ENCODE measurements around the gene TBCB. TPM values are rescaled to one million over a fixed set of nuclear protein-coding genes. Genes with fewer than 3 reads are reported as not detected.
"Not testable (repeated sequence)": the region's sequence is repeated elsewhere in the genome, so short reads cannot be mapped to it uniquely, and the experiment has no call there.

The TBCB gene, protein sequence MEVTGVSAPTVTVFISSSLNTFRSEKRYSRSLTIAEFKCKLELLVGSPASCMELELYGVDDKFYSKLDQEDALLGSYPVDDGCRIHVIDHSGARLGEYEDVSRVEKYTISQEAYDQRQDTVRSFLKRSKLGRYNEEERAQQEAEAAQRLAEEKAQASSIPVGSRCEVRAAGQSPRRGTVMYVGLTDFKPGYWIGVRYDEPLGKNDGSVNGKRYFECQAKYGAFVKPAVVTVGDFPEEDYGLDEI
- 110 TPM for polyA plus RNA-seq (ENCODE audit: insufficient read length)
- long read RNA-seq, donor 1, transcript TBCB-201 (6 exons, 1,473 nt), result major isoform, 67 of 106 reads
- long read RNA-seq, donor 1, partial matches to known transcripts, result 29 of 106 reads
- long read RNA-seq, donor 1, other reads (novel, unspliced or antisense), result 0 of 106 reads
- long read RNA-seq, donor 2, transcript TBCB-201 (6 exons, 1,473 nt), result major isoform, 65 of 87 reads
- long read RNA-seq, donor 2, transcript TBCB-208 (5 exons, 776 nt), result minor isoform, 5 of 87 reads
- long read RNA-seq, donor 2, partial matches to known transcripts, result 12 of 87 reads
- long read RNA-seq, donor 2, other reads (novel, unspliced or antisense), result 0 of 87 reads
- long read RNA-seq, donor 3, transcript TBCB-201 (6 exons, 1,473 nt), result major isoform, 39 of 50 reads
- long read RNA-seq, donor 3, partial matches to known transcripts, result 6 of 50 reads
- long read RNA-seq, donor 3, other reads (novel, unspliced or antisense), result 0 of 50 reads
- long read RNA-seq, donor 4, transcript TBCB-201 (6 exons, 1,473 nt), result major isoform, 5 of 7 reads
- long read RNA-seq, donor 4, partial matches to known transcripts, result 0 of 7 reads
- long read RNA-seq, donor 4, other reads (novel, unspliced or antisense), result 0 of 7 reads
- long read RNA-seq, donor 5, transcript TBCB-201 (6 exons, 1,473 nt), result major isoform, 117 of 146 reads
- long read RNA-seq, donor 5, partial matches to known transcripts, result 19 of 146 reads
- long read RNA-seq, donor 5, other reads (novel, unspliced or antisense), result 0 of 146 reads
- long read RNA-seq, donor 6, transcript TBCB-208 (5 exons, 776 nt), result minor isoform, 7 of 117 reads
- long read RNA-seq, donor 6, transcript TBCB-201 (6 exons, 1,473 nt), result major isoform, 77 of 117 reads
- long read RNA-seq, donor 6, partial matches to known transcripts, result 28 of 117 reads
- long read RNA-seq, donor 6, other reads (novel, unspliced or antisense), result 0 of 117 reads
- long read RNA-seq, donor 7, transcript TBCB-208 (5 exons, 776 nt), result minor isoform, 10 of 120 reads
- long read RNA-seq, donor 7, transcript TBCB-201 (6 exons, 1,473 nt), result major isoform, 86 of 120 reads
- long read RNA-seq, donor 7, partial matches to known transcripts, result 11 of 120 reads
- long read RNA-seq, donor 7, other reads (novel, unspliced or antisense), result 5 of 120 reads
- long read RNA-seq, donor 8, transcript TBCB-201 (6 exons, 1,473 nt), result major isoform, 26 of 37 reads
- long read RNA-seq, donor 8, partial matches to known transcripts, result 5 of 37 reads
- long read RNA-seq, donor 8, other reads (novel, unspliced or antisense), result 0 of 37 reads

DNA sequence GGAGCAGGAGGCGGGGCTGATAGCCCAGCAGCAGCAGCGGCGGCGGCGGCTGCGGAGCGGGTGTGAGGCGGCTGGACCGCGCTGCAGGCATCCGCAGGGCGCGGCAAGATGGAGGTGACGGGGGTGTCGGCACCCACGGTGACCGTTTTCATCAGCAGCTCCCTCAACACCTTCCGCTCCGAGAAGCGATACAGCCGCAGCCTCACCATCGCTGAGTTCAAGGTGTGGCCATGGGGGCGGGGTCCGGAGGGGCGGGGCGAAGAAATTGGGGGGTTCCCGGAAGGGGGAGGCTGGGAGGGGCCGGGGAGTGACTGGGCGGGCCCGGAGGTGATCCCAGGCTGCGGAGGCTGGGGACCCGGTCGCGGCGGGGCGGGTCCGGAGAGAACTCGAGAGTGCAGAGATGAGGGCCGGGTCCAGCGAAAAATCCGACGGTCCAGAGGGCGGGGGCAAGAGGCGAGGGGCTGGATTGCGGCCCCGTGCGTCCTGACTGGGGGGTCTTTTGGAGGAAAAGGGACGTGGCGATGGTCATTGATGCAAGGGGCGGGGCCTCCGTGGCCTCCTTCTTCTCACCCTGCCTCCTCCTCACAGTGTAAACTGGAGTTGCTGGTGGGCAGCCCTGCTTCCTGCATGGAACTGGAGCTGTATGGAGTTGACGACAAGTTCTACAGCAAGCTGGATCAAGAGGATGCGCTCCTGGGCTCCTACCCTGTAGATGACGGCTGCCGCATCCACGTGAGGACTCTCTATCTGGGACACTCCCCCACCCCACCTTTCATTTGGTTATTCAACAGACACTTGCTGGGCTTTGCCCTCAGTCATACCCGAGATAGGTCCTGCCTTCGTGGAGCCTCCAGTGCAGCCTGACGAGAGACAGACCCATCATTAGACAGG lies at the start of gene TBCB:
TBCB (plus strand) TSS at position 16 of the 891 bp plus-strand sequence; CDS start at position 109, 93 bp downstream.
- no peak for DNase-seq

DNA sequence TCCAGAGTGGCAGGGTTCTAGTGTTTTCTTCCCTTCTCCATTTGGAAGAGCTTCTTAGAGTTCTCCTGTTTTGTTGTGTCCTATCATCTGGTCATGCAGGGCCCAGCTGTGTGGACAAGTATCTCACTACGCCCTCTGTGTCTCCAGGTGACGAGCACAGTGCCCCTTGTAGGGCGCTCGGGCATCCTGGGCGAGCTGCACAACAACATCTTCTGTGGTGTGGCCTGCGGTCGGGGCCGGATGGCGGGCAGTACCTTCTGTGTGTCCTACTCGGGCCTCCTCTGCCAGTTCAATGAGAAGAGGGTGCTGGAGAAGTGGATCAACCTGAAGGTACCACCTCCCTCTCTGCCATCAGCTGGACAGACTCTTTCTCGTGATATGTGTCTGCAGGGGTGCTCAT lies 47.6 kb upstream of the TBCB start:
- DNase-seq, result no peak

DNA sequence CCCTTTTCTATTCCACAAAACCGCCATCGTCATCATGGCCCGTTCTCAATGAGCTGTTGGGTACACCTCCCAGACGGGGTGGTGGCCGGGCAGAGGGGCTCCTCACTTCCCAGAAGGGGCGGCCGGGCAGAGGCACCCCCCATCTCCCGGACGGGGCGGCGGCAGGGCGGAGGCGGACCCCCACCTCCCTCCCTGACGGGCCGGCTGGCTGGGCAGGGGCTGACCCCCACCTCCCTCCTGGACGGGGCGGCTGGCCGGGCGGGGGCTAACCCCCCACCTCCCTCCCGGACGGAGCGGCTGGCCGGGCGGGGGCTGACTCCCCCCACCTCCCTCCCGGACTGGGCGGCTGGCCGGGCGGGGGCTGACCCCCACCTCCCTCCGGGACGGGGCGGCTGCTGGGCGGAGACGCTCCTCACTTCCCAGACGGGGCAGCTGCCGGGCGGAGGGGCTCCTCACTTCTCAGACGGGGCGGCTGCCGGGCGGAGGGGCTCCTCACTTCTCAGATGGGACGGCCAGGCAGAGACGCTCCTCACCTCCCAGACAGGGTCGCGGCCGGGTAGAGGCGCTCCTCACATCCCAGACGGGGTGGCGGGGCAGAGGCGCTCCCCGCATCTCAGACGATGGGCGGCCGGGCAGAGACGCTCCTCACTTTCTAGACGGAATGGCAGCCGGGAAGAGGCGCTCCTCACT lies 46.3 kb upstream of the TBCB start:
- not testable (repeated sequence) for DNase-seq

DNA sequence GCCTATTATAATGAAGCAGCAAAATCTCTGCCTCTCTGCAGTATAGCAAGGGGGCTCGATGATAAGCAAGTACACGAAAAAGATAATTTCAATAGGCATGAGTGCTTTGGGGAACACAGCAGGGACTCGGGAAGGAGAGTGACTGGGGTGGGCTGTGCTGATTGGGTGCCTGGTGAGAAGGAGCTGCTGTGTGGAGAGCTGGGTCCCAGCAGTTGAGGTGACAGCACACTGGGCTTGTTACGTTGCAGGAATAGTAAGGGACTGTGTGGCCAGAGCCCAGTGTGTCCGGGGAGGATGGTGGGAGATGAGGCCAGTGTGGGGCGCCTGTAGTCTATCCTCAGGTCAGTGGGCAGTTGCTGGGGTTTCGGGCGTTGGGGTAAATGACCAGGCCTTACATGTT lies 43.2 kb upstream of the TBCB start:
- DNase-seq, result no peak

DNA sequence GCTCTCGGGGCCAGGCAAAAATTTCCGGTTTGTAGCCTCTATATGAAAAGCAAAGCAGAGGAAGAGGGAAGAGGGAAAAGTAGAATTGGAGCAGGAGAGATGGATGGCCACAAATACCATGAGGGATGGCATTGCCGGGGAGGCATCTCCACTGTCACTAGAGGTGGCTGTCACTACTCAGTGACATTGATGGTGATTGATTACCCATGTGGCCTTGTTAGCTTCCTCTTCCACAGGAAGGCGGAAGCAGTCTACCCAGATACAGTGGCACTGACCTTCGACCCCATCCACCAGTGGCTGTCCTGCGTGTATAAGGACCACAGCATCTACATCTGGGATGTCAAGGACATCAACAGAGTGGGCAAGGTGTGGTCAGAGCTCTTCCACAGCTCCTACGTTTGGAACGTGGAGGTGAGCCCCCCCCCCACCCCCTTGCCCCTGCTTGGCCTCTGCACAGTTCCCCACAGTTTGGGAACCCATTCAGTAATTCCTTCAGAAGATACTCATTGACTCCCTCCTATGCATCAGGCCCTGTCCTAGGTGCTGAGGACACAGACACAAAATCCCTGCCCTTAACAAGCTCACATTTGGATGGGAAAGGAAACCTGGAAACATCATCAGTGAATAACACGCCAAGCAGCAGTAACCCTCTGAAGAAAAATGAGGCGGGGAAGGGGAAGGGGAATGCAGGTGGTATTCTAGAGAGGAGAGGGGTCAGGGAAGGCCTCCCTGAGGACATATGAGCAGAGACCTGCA lies 42.0 kb upstream of the TBCB start:
- DNase-seq, result no peak

DNA sequence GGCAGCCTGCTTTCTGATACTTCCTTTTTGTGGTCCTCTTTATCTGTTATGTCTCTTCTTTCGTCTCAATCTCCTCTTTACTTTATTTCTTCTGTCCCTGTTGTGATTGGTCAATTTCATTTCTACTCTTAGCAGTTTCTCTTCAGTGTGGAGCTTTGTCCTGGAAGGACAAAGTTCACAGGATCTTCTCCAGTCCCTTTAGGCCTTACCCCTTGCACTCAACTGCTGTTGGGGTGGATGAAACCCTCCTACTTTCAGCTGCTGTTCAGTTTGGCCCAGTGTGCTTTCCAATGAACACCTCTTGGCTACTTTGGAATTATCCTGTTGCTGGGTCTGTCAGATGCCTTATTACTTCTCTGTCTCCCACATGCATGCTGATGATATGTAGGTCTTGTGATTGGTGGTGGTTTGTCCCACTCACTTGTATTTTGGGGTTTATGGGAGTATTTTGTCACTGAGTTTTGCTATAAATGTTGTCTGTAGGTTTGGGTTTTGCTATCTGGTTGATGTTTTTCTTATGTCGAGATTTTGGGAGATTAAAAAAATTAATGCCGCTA lies 35.8 kb upstream of the TBCB start:
- DNase-seq, result no peak

DNA sequence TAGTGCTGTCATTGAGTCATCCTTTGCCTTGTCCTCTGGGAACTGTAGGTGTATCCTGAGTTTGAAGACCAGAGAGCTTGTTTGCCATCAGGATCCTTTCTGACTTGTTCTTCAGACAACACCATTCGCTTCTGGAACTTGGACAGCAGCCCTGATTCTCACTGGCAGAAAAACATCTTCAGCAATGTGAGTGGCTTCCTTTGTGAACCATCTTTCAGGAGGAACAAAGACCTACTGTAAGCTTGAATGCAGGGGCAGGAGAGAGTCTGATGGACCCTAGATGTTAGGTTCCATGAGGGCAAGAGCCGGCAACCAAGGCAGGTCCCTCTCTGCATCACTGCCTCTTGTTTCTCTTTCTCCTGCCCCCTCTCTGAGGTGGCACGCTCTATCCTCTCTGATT lies 33.9 kb upstream of the TBCB start:
- no peak for DNase-seq

DNA sequence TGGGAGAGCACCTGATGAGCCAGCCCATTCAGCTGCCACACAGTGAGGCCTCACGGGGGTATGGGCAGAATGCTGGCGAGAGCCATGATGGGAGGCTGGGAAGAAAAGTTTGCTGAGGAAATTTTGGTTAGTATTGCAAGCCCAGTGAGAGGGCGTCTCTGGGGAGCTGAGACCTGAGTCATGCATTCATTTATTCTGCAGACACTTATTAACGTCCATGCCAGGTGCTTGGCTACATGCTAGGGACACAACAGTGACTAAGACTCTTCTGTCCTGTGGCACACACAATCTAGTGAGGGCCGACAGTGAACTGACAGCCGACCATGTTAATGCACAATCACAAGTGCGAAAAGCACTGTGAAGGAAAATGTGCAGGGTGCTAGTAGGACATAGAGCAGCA lies 33.4 kb upstream of the TBCB start:
- no peak for DNase-seq

DNA sequence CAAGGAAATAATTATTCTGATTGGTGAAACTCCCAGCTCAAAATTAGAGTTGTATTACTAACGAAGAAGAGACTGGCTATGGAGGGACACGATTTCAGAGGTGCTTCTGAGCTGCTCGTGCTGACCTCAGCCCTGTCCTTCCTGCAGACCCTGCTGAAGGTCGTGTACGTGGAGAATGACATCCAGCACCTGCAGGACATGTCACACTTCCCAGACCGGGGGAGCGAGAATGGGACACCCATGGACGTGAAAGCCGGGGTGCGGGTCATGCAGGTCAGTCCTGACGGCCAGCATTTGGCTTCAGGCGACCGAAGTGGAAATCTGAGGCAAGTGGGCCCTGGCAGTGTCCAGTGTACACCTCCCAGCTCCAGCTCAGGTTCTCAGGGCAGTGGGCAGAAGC lies 32.4 kb upstream of the TBCB start:
- DNase-seq, result no peak

DNA sequence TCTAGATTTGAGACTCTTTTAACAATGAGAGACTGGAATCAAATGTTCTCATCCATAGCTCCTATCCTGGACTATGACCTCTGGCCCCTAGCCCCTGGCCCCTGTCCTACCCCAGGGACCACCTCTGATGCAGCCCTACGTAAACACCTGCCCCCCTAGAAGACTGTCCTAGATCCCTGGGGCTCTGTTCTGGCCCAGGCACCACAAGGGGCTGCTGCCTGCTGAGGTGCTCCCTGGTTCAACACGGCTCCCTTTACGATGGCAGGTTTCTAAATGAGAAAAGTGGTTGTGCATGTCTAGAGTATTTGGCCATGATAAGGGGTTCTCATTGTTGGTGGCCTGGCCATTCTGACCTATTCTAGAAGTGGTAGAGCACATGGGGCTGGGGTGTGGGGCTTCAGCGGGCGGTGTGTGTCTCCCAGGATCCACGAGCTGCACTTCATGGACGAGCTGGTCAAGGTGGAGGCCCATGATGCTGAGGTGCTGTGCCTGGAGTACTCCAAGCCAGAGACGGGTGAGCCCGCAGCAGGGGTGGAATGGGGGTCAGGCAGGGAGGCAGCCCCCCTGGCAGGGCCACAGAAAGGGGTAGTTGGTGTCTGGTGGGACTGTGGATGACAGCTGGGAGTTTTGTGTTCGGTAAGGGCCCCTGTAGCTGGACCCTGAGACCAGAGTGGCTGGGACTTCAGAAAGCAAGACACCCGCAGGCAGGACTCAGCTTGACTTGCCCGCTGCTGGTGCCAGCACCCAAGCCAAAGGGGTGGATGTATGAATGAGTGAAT lies 30.8 kb upstream of the TBCB start:
- no peak for DNase-seq

DNA sequence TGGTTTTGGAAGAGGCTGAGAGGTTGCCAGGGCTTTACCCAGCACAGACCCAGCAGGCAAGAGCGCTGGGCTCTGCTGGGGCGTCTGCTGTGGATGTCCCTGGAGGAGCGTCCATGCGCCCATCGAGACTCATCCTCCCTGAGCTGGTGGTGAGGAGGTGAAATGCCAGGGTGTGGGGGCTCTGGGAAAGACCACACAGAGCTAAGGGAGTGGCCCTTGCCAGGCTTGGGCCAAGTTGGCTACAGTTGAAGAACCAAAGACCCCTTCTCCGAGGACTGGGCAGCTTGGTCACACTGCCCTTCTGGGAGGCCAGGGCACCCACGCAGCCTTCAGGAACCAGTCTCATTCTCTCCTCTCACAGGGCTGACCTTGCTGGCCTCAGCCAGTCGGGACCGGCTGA lies 28.9 kb upstream of the TBCB start:
- no peak for DNase-seq

DNA sequence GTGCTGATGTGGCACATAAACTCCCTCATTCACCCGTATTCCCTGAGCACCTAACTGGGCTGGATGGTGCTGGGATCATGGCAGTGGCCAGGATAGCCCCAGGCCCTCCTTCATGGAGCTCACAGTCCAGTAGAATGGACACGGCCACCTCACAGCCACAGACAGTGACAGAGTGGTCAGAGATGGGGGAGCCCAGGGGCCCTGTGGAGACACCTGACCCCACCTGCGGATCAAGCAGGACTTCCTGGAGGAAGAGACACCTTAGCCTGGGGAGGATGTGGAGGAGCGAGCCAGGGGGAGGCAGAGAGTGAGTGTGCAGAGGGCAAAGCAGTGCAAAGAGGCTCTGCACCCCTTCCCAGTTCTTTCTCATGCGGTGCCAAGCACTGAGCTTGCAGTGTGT lies 25.4 kb upstream of the TBCB start:
- DNase-seq, result no peak

DNA sequence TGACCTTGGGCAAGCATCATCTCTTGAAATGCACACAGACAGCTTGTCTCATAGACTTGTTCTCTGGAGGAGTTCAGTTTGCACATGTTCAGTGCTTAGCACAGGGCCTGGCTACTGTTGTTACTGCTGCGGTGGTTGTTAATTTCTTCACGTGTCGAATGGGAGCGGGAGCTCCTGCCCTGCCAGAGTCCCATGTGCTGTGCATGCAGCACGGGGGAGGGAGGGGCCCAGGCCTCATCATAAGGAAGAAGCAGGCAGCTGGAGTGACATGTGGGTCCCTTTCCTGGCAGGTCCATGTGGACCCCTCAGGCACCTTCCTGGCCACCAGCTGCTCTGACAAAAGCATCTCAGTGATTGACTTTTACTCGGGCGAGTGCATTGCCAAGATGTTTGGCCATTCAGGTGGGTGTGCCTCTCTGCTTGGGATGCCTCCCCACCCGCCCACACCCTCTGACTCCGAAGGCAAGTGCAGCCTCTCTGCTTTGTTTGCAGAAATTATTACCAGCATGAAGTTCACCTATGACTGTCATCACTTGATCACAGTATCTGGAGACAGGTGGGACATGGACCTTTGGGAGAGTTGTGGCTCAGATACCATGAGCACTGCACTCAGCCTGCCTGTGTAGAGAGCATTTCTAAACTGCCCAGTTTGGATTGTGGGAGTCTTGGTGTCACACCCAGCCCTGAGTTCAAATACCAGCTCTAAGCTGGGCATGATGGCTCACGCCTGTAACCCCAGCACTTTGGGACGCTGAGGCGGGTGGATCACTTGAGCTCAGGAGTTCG lies 24.2 kb upstream of the TBCB start:
- DNase-seq, result no peak

DNA sequence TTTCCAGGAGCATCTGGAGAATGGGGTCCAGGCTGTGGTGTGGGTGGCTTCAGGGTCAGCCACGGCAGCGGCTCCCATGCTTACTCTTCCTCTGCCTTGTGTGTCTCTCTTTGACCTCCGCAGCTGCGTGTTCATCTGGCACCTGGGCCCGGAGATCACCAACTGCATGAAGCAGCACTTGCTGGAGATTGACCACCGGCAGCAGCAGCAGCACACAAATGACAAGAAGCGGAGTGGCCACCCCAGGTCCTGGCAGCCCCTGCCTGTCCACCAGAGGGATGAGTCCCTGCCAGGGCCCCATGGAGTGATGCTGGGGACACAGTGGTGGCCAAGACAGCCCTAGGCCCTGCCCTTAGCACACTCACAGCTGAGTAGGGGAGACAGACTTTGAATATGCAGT lies 22.7 kb upstream of the TBCB start:
- no peak for DNase-seq

DNA sequence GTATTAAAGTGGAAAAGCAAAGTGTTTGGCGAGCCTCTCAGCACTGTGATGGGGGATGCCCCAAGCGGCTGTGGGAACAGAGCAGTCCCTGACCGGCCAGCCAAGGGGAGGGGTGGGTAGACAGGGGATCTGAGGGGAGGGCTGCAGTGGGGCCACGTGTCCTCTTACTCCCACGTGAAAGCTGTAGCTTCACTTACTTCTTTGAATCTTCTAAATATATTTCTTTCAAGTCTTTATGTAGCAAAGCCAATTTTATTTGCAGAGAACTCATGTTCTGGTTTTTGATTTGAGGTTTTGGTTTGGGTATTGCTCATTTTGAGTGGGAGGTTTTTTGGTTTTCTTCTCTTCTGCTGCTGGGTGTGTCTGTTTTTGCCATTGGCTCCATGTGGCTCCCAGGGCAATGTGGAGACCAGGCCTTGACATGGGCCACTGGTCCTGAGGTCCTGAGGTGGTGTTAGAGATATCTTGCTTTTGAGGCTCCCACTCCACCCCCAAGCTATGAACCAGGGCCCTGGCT lies 22.1 kb upstream of the TBCB start:
- no peak for DNase-seq

DNA sequence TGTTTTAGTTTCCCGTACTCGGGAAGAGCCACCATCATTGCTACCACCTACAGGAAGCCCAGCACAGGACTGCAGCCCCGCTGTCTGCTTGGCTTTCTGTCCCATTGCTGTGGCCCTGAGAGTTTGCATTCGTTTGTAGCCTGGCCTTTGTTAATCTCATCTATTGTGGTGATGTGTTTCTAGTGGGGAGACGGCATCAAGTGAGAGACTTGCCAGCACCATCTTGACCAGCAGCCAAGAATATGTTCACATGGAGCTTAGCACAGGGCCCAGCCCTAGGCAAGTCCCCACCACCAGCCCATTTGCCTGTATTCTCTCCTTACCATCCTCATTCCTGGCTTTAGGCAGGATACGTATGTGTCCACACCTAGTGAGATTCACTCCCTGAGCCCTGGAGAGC lies 21.6 kb upstream of the TBCB start:
- DNase-seq, result no peak

DNA sequence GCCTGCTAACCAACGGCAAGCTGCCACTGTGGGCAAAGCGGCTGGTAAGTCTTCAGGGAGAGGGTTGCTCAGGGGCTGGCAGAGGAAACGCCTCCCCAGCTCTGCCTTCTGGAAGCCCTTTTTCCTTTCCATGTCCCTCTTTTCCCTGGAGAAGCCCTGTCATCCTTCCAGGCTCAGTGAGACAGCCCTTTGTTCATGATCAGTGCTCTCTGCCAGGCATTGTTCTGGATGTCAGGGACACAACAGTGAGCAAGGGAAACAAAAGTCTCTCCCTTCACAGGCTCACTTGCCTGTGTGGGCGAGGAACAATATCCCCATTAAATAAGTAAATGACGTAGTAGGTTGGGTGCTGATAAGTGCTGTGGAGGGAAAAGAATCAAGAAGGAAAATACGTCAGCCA lies 18.2 kb upstream of the TBCB start:
- DNase-seq, result no peak

Measured in left kidney (tissue), 8 donors.